NCI-H2029 treated with DMSO at 0.1 percent for 48 hours (cell line): ENCODE results near the gene FADS3.
A peak's percentile ranks its signal among the peaks of the same experiment; 100 is the strongest.

Experiments
- DNase-seq: peaks from one replicate; lab custom pipeline; 2025; lab: John Stamatoyannopoulos, UW

Gene FADS3

GRCh38 chr11:61891331-61892084, at the start of gene FADS3:
Gene FADS3 (minus strand): TSS chr11:61891545. CDS start chr11:61891381, 164 bp downstream.
- DNase-seq = peak; percentile 42

- no peak for DNase-seq
Measured at GRCh38 chr11:61940466-61940865, 49.1 kb upstream of the FADS3 start.

- no peak for DNase-seq
Measured at GRCh38 chr11:61935861-61936260, 44.5 kb upstream of the FADS3 start.

GRCh38 chr11:61930933-61931332, 39.6 kb upstream of the FADS3 start:
- DNase-seq = no peak

GRCh38 chr11:61928606-61929005, 37.3 kb upstream of the FADS3 start:
- DNase-seq = no peak

GRCh38 chr11:61927501-61927900, 36.2 kb upstream of the FADS3 start:
- DNase-seq = no peak

GRCh38 chr11:61926235-61926634, 34.9 kb upstream of the FADS3 start:
- DNase-seq = no peak

- DNase-seq = no peak
Measured at GRCh38 chr11:61925736-61926135, 34.4 kb upstream of the FADS3 start.

- no peak for DNase-seq
Measured at GRCh38 chr11:61924064-61924455, 32.7 kb upstream of the FADS3 start.

GRCh38 chr11:61923166-61924063, 32.1 kb upstream of the FADS3 start:
- no peak for DNase-seq

- DNase-seq = no peak
Measured at GRCh38 chr11:61922539-61922938, 31.2 kb upstream of the FADS3 start.

- no peak for DNase-seq
Measured at GRCh38 chr11:61921446-61921845, 30.1 kb upstream of the FADS3 start.

GRCh38 chr11:61919705-61920631, 28.6 kb upstream of the FADS3 start:
- DNase-seq = no peak

- no peak for DNase-seq
Measured at GRCh38 chr11:61918938-61919704, 27.8 kb upstream of the FADS3 start.

- no peak for DNase-seq
Measured at GRCh38 chr11:61918251-61918937, 27.0 kb upstream of the FADS3 start.

- DNase-seq = no peak
Measured at GRCh38 chr11:61917334-61918109, 26.2 kb upstream of the FADS3 start, which contains the start of gene RAB3IL1. Gene RAB3IL1 (minus strand): TSS chr11:61917566. CDS start chr11:61917367, 199 bp downstream.

- no peak for DNase-seq
Measured at GRCh38 chr11:61916737-61917333, 25.5 kb upstream of the FADS3 start.

- no peak for DNase-seq
Measured at GRCh38 chr11:61914471-61915171, 23.3 kb upstream of the FADS3 start.
